IMR-90 (cell line): ENCODE results near the gene GH2. TPM values are rescaled to one million over a fixed set of nuclear protein-coding genes. Genes with fewer than 3 reads are reported as not detected.
"Not testable (repeated sequence)": the region's sequence is repeated elsewhere in the genome, so short reads cannot be mapped to it uniquely, and the experiment has no call there.

Source experiments
- ATAC-seq: fragments of 200-7000 bp; cut with Tn5 transposase; 2 replicates; pipeline ENCODE4 v1.9.1; 2020; ENCODE audit warnings: low read depth, mild to moderate bottlenecking, moderate library complexity
- BruUV-seq: library from RNA; stranded (reverse); fragments of 400-500 nt; replicated peaks from 2 replicates; lab custom pipeline; 2021; lab: Mats Ljungman, UMichigan
- CTCF ChIA-PET: fragments of 300-600 bp; formaldehyde crosslinking; extraction: SDS; loops from one replicate; lab custom pipeline; 2021; ENCODE audit warnings: antibody characterized with exemption; lab: Yijun Ruan, JAX
- POLR2A ChIA-PET: fragments of 300-600 bp; sonication (Branson Sonifier 250); formaldehyde crosslinking; loops from one replicate; lab custom pipeline; 2022; ENCODE audit warnings: antibody characterized with exemption; ENCODE audit not compliant: unreplicated experiment; lab: Charles Lee
- DNase-seq: peaks from one replicate; pipeline ENCODE4 v3.0.0; 2013
- H2AFZ ChIP-seq: replicated peaks from 2 replicates; pipeline ENCODE3; 2013; ENCODE audit warnings: low read length, mild to moderate bottlenecking; ENCODE audit not compliant: poor library complexity
- H2AK5ac ChIP-seq: 2 replicates; pipeline ENCODE4 v1.6.1; 2013; ENCODE audit warnings: low read depth, low read length, inconsistent platforms
- H2AK9ac ChIP-seq: replicated peaks from 2 replicates; pipeline ENCODE3; 2013; ENCODE audit warnings: mild to moderate bottlenecking, low read depth, low read length, moderate library complexity; ENCODE audit not compliant: poor library complexity
- H2BK120ac ChIP-seq: 2 replicates; pipeline ENCODE4 v1.6.1; 2013; ENCODE audit warnings: low read depth, low read length, inconsistent platforms
- H2BK15ac ChIP-seq: 3 replicates; pipeline ENCODE4 v1.6.1; 2013; ENCODE audit warnings: low read depth, low read length, inconsistent platforms
- H2BK20ac ChIP-seq: 2 replicates; pipeline ENCODE4 v1.6.1; 2013; ENCODE audit warnings: low read depth, mild to moderate bottlenecking, inconsistent platforms, low read length, moderate library complexity
- H2BK5ac ChIP-seq: 2 replicates; pipeline ENCODE4 v1.6.1; 2013; ENCODE audit warnings: mild to moderate bottlenecking, low read depth, low read length, inconsistent platforms; ENCODE audit not compliant: poor library complexity, severe bottlenecking
- H3K14ac ChIP-seq: replicated peaks from 2 replicates; pipeline ENCODE4 v1.6.1; 2013; ENCODE audit warnings: low read depth, low read length, inconsistent platforms
- H3K18ac ChIP-seq: 2 replicates; pipeline ENCODE4 v1.6.1; 2013; ENCODE audit warnings: low read depth, low read length, control low read depth
- H3K23ac ChIP-seq: 2 replicates; pipeline ENCODE4 v1.6.1; 2013; ENCODE audit warnings: low read depth, low read length, inconsistent platforms
- H3K27ac ChIP-seq: 2 replicates; pipeline ENCODE4 v1.5.1; 2013; ENCODE audit warnings: mild to moderate bottlenecking, control low read depth, low read length; ENCODE audit not compliant: insufficient read depth
- H3K27me3 ChIP-seq: 2 replicates; pipeline ENCODE4 v1.6.1; 2013; ENCODE audit warnings: low read length; ENCODE audit not compliant: control insufficient read depth, insufficient read depth
- H3K36me3 ChIP-seq: 2 replicates; pipeline ENCODE4 v1.6.1; 2013; ENCODE audit warnings: low read length, mixed read lengths; ENCODE audit not compliant: control insufficient read depth, insufficient read depth
- H3K4ac ChIP-seq: 2 replicates; pipeline ENCODE4 v1.6.1; 2013; ENCODE audit warnings: low read depth, low read length, inconsistent platforms
- H3K4me1 ChIP-seq: 2 replicates; pipeline ENCODE4 v1.6.1; 2013; ENCODE audit warnings: low read length, mixed read lengths; ENCODE audit not compliant: control insufficient read depth, insufficient read depth
- H3K4me2 ChIP-seq: 2 replicates; pipeline ENCODE4 v1.6.1; 2013; ENCODE audit warnings: low read depth, mild to moderate bottlenecking, control low read depth, low read length, moderate library complexity
- H3K4me3 ChIP-seq: 2 replicates; pipeline ENCODE4 v1.5.1; 2013; ENCODE audit warnings: low read depth, mild to moderate bottlenecking, control low read depth, low read length, moderate library complexity; ENCODE audit not compliant: insufficient read depth
- H3K56ac ChIP-seq: 2 replicates; pipeline ENCODE4 v1.6.1; 2013; ENCODE audit warnings: low read length, inconsistent platforms; ENCODE audit not compliant: insufficient read depth; ENCODE audit errors: extremely low read depth
- H3K79me1 ChIP-seq, 2 experiments: 2 replicates each; pipeline ENCODE4 v1.6.1; 2013; ENCODE audit warnings: low read length in 2 of 2, inconsistent platforms in 1 of 2, low read depth in 1 of 2
- H3K9ac ChIP-seq: 2 replicates; pipeline ENCODE4 v1.6.1; 2013; ENCODE audit warnings: low read depth, low read length, control low read depth
- H3K9me1 ChIP-seq: 2 replicates; pipeline ENCODE4 v1.6.1; 2013; ENCODE audit warnings: low read length, inconsistent platforms; ENCODE audit not compliant: insufficient read depth
- H3K9me3 ChIP-seq: 2 replicates; pipeline ENCODE4 v1.6.1; 2013; ENCODE audit warnings: low read length; ENCODE audit not compliant: control insufficient read depth, insufficient read depth
- H4K20me1 ChIP-seq: 2 replicates; pipeline ENCODE4 v1.6.1; 2013; ENCODE audit warnings: low read length, inconsistent platforms; ENCODE audit not compliant: insufficient read depth
- H4K5ac ChIP-seq: 2 replicates; pipeline ENCODE4 v1.6.1; 2013; ENCODE audit warnings: mild to moderate bottlenecking, low read depth, low read length, control low read depth
- H4K8ac ChIP-seq, 2 experiments: 2 replicates each; pipeline ENCODE4 v1.6.1; 2013; ENCODE audit warnings: low read depth in 2 of 2, low read length in 2 of 2, control low read depth in 1 of 2, inconsistent platforms in 1 of 2
- H4K91ac ChIP-seq: 2 replicates; pipeline ENCODE4 v1.6.1; 2013; ENCODE audit warnings: low read depth, low read length, inconsistent platforms; ENCODE audit not compliant: insufficient read depth
- WGBS, 2 experiments: methylation state at CpG; one replicate each; pipeline versions ENCODE4 v1.1.5 to v1.1.7; 2013; ENCODE audit warnings: missing lambda C conversion rate in 2 of 2; ENCODE audit not compliant: insufficient read length in 1 of 2; ENCODE audit errors: extremely low coverage in 2 of 2; 5-methylcytosine and 5-hydroxymethylcytosine counted together
- dilution Hi-C: fragments of 300-500 bp; cut with HindIII; formaldehyde crosslinking; loops from one replicate; pipeline ENCODE4 v1.14.3; 2018; ENCODE audit warnings: low sequenced_read_pairs; ENCODE audit not compliant: unreplicated experiment
- in situ Hi-C: fragments of 300-500 bp; cut with MboI; formaldehyde crosslinking; loops from 3 replicates; pipeline ENCODE4 v1.14.3; 2019; ENCODE audit warnings: low sequenced_read_pairs, inconsistent platforms, mixed read lengths
- intact Hi-C: fragments of 100-400 bp; cut with micrococcal nuclease; formaldehyde crosslinking; loops from 2 replicates; pipeline ENCODE4 v1.10.0; 2022
- polyA plus RNA-seq, 3 experiments: library from polyadenylated mRNA; depleted of rRNA; stranded (reverse); fragments of >200 nt; gene quantifications; 2 replicates each; pipeline ENCODE4 v1.2.3, GENCODE V29; 2012; ENCODE audit warnings: low replicate concordance in 1 of 3
- total RNA-seq: library from RNA; depleted of rRNA; stranded (reverse); fragments of >200 nt; gene quantifications from 2 replicates; pipeline ENCODE4 v1.2.3, GENCODE V29; 2012

GH2 gene
- total and polyA plus RNA-seq, 2 of the 4 experiments (the other 2 are of a cell fraction): not detected

- H3K18ac ChIP-seq, H4K91ac ChIP-seq, H3K9me1 ChIP-seq, H2BK20ac ChIP-seq, H4K5ac ChIP-seq, H3K36me3 ChIP-seq, H3K23ac ChIP-seq, H2BK120ac ChIP-seq, H2AK5ac ChIP-seq, POLR2A ChIA-PET, H3K4me1 ChIP-seq, H3K9ac ChIP-seq, H3K14ac ChIP-seq, H3K79me1 ChIP-seq, intact Hi-C loops, H3K4ac ChIP-seq, H2AK9ac ChIP-seq, H2BK15ac ChIP-seq, H2BK5ac ChIP-seq, DNase-seq, H2AFZ ChIP-seq, CTCF ChIA-PET, H4K20me1 ChIP-seq, H3K56ac ChIP-seq, H3K9me3 ChIP-seq, H3K4me3 ChIP-seq, dilution Hi-C loops, BruUV-seq, H4K8ac ChIP-seq, H3K27ac ChIP-seq, in situ Hi-C loops, H3K4me2 ChIP-seq, ATAC-seq: not testable (repeated sequence)
- WGBS, 2 experiments: no CpG with 5 or more reads among the region's 10 CpGs
- H3K27me3 ChIP-seq: peaks cover 17% of the 10 kb centered on the region
Measured at GRCh38 chr17:63894821-63895220, 13.1 kb upstream of the GH2 start.

DNA sequence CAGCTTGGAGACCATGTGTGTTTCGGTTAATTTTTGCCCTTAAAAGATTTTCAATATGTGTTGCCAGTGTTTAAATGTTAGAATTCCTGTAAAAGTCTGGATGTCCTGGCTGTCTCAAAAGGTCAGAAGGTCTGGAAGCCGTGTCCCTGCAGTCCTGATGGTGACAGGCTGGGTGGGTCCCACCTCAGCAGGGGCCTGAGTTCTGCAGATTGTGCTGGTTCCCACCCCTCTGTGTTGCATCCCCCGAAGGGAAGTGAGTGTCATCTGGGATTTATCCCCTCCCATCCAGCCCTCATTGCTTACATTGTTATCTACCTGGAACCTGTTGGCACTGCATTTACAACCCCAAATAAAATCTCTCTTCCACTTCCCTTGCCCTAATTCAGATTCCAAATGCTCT is 12.3 kb upstream of the GH2 start:
- H3K9me3 ChIP-seq, H3K79me1 ChIP-seq, H2BK20ac ChIP-seq, H4K91ac ChIP-seq, H2AK5ac ChIP-seq, H3K4ac ChIP-seq, BruUV-seq, H2AFZ ChIP-seq, H3K23ac ChIP-seq, H4K20me1 ChIP-seq, POLR2A ChIA-PET, H3K4me2 ChIP-seq, H3K9ac ChIP-seq, H2BK120ac ChIP-seq, H3K14ac ChIP-seq, H4K5ac ChIP-seq, H3K36me3 ChIP-seq, DNase-seq, H3K4me3 ChIP-seq, H3K18ac ChIP-seq, dilution Hi-C loops, H3K9me1 ChIP-seq, in situ Hi-C loops, H3K4me1 ChIP-seq, H4K8ac ChIP-seq, intact Hi-C loops, H2BK15ac ChIP-seq, H2BK5ac ChIP-seq, H2AK9ac ChIP-seq, H3K56ac ChIP-seq, ATAC-seq, CTCF ChIA-PET, H3K27ac ChIP-seq: not testable (repeated sequence)
- H3K27me3 ChIP-seq: peaks cover 15% of the 10 kb centered on the region
- WGBS, 2 experiments: no CpG with 5 or more reads among the region's 3 CpGs
